GM12892 (cell line): ENCODE data around the gene EMID1.

ENCODE experiments used
- DNase-seq: peaks from one replicate; pipeline ENCODE4 v3.0.0; 2011; ENCODE audit not compliant: insufficient read length
- FAIRE-seq: peaks from 2 replicates; lab custom pipeline; 2011; peaks lifted over from hg19 to GRCh38; lab: Jason Lieb, UNC
- POLR2A ChIP-seq: IDR thresholded peaks from 2 replicates; pipeline ENCODE4 v1.6.1; 2011; ENCODE audit warnings: low read depth, low read length, control low read depth
- POLR2AphosphoS5 ChIP-seq: IDR thresholded peaks from 2 replicates; pipeline ENCODE4 v1.6.1; 2011; ENCODE audit warnings: low read depth, low read length, control low read depth
- TAF1 ChIP-seq: IDR thresholded peaks from 2 replicates; pipeline ENCODE4 v1.6.1; 2011; ENCODE audit warnings: low read depth, mild to moderate bottlenecking, control low read depth, low read length, borderline replicate concordance

EMID1 gene

DNA sequence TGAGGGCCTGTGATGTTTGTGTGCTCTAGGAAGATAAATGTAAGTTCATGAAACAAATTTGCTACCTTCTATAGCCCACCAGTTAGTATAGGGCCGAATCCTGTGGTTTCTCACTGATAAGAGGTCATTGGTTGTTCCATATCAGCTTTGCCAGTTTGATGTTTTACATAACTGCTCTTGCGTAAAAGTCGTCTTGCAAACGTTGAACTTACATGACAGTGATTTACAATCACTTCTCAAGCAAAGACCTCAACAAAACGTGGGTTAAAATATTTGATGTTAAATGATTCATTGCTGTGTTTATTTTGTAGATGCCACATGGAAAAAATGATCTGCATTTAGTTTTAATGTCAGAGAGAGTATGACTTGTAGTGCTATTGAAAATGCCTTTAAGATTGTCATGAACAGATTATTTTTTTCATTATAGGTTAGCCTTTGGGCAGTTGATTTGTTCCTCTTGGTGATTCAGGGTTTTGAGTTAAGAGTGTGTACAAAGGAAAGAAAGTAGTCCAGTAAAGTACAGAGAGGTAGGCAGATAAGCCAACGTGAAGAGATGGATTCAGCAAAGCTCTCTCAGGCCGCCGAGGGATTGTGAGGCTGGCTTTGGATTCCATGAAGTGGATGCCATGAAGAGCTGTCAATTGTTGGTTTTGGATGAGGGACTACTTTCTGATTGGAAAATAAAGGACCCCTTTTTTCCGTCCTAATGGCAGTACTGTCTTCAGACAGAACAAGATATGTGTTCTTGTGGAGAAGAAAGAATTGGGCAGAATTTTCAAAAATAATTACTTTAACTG is 65.0 kb downstream of the EMID1 start:
- DNase-seq (no peak), FAIRE-seq (peak; percentile 48)
- TF ChIP-seq POLR2AphosphoS5 (peak; percentile 38; the same call in 1 of the 2 replicates), POLR2A (no peak)

DNA sequence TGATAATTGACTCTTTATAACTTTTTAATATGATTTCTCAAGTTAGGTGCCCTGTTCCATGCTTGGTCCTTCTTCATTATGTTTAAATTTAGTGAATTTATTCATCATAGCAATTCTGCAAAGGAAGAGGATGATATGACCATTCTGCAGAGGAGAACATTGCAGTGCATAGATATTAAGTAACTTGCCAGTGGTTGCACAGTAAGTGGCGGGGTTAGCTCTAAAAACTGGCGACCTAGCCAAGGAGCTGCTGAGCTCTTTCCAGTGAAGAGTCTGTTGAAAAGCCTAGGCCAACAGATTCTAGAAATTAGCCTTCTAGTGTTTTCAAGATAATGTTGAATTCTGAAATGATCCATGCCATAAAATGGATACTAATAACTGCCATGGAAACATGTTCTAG is 66.9 kb downstream of the EMID1 start:
- FAIRE-seq (no peak), DNase-seq (no peak)
- no peak for TF ChIP-seq TAF1
- TF ChIP-seq POLR2A = no peak
- TF ChIP-seq POLR2AphosphoS5 = no peak

DNA sequence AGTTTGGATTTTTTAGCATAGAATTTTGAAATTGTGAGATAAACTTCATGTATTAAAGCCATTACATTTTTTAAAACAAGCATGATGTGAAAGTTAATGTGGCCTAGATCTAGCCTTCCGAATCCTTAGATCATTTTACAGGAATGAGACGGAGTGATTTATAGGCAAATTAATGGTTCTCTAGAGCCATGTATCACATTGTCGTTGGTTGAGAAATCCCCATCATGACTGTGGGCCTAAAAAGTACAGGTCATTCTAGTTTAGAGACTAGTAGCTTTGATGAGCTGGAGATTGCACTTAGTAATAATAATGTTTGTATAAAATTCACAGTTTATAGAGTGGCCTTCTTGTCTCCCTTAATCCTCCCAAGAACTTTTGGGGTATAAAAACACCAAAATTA is 69.5 kb downstream of the EMID1 start:
- TF ChIP-seq POLR2AphosphoS5 (no peak), TAF1 (no peak), POLR2A (no peak)
- FAIRE-seq (no peak), DNase-seq (no peak)

DNA sequence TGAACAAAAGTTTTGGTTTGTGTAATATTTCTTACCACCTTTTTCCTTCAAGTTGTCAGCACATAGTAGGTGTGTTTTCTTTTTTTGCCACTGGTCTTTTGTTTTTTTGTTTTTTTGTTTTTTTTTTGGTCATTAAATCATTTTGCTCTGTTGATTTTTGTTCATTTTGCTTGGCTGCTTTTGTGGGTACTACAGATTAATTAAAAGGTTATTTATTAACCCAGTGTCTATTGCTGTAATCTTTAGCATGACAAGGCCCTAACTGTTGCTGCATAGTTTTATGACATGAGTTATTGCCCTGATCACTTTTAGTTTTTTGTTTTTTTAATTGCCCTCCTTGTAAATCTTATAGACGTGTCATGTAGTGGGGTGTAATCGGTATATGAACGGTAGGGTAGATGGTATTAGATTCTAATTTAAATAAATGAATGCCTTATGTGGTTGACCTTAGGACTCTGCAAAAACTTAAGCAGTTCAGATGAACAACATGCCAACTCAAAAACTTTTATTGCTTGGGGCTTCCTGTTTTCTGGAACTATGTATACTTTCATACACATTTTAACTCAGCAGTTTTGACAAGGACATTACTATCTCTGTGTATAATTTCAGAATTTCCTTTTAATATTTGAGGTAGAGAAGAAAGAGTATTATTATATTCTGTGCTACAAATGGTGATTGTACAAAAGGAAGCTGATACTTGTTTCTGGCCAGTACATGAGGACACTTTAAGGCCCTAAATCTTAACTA is 70.3 kb downstream of the EMID1 start:
- no peak for FAIRE-seq
- TF ChIP-seq TAF1 (no peak), POLR2A (no peak), POLR2AphosphoS5 (no peak)
- DNase-seq = no peak

DNA sequence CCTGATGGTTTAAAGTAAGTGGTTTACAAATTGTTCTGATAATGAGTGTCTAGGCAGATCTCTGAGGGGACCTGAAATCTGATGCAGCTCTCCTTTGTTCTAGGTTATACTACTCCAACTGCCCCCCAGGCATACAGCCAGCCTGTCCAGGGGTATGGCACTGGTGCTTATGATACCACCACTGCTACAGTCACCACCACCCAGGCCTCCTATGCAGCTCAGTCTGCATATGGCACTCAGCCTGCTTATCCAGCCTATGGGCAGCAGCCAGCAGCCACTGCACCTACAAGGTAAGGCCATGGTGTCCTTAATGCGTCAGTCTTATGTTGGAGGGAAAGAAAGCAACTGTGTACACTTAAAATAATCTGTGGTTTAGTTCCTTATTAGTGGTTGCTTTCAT is 72.2 kb downstream of the EMID1 start:
- DNase-seq (no peak), FAIRE-seq (no peak)
- TF ChIP-seq POLR2AphosphoS5 (no peak), POLR2A (no peak), TAF1 (no peak)

DNA sequence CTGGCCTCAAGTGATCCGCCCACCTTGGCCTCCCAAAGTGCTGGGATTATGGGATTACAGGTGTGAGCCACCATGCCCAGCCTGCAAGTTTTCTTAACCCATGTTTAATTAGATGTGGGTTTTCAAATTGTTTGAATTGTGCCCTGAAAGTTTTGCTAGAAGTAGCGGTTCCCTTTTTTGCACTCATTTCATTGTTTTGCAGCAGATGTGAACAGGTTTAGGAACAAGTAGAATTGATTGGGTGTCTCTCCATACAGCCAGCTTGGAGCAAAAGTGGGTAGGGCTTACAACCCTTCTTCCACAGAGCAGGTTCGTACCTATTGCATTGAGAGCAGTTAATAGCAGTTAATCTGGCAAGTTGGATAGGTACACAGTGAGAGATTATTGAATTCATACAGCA is 78.5 kb downstream of the EMID1 start:
- TF ChIP-seq TAF1 (no peak), POLR2AphosphoS5 (0 out of 2 replicates have a peak, but pooled peaks have one; percentile 44), POLR2A (no peak)
- no peak for DNase-seq
- no peak for FAIRE-seq

DNA sequence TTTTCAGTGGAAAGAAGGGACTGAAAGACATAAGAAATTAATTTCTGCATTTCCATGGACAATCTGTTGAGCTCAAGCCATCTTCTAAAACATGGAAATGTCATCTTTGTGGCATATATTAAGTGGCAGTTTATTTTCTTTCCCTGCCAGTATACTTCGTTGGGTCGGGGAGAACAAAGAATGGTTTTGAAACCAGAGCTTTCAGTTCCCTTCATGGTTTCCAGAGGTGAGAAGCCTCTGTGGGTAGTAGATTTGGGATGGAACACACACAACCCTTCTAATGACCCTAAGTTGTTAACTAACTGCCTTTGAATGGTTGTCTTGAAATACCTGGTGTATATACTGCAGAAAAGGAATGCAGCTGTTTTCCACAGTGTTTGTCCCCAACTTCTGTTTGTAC is 83.1 kb downstream of the EMID1 start:
- FAIRE-seq (no peak), DNase-seq (no peak)
- TF ChIP-seq POLR2A (no peak), TAF1 (no peak), POLR2AphosphoS5 (no peak)

DNA sequence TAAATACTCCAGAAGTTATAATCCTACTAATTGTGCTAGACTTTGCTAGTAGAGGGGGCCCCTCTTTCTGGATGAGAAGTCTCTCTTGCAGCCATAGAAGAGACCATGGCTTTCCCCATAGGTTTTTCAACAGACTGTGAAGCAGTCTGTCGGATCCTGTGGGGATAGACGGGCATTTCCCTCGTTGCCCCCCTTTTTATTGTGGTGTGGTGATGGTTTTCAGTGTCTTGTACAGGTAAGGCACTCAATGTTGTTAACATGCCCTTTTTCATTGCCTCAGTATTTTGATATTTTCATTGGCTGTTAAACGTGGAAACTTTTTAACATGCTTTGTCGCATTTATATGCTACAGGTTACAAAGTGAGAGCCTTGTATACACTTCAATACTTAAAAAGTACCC is 84.4 kb downstream of the EMID1 start:
- FAIRE-seq (no peak), DNase-seq (no peak)
- no peak for TF ChIP-seq TAF1
- TF ChIP-seq POLR2A = 0 out of 2 replicates have a peak, but pooled peaks have one; percentile 23

DNA sequence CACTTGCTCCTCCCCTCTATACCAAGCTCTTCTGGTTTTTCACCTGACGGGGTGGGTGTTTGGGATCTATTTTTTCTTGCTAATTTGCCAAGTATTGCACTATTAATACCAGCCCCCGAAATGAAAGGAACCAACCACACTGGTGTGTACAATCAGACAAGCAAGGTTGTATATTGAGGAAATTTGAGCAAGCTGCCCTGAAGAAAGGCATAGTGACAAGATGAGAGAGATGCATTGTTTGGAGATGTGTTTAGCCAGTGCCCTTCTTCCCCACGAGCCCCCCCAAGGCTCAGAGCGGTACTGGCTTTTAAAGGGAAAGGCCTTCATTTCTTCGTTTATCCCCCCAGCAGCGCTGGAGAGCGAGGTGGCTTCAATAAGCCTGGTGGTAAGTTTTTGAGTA is 85.5 kb downstream of the EMID1 start:
- no peak for TF ChIP-seq TAF1
- no peak for TF ChIP-seq POLR2AphosphoS5
- no peak for TF ChIP-seq POLR2A
- FAIRE-seq = no peak
- no peak for DNase-seq

DNA sequence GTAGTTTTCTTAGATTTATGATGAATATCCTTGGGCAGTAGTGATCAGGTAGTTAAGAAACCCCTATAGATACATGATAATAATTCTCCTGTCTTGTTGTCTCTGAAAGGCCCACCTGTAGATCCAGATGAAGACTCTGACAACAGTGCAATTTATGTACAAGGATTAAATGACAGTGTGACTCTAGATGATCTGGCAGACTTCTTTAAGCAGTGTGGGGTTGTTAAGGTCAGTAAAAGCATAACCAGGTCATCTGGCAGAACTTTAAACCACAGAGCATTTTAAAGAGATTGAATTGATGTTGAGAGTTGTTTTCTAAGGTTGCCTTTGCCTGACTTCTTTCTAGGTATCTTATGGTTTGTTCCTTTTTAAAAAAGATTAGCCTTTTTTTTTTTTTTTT is 86.7 kb downstream of the EMID1 start:
- TF ChIP-seq POLR2A = no peak
- no peak for TF ChIP-seq TAF1
- FAIRE-seq (no peak), DNase-seq (no peak)

DNA sequence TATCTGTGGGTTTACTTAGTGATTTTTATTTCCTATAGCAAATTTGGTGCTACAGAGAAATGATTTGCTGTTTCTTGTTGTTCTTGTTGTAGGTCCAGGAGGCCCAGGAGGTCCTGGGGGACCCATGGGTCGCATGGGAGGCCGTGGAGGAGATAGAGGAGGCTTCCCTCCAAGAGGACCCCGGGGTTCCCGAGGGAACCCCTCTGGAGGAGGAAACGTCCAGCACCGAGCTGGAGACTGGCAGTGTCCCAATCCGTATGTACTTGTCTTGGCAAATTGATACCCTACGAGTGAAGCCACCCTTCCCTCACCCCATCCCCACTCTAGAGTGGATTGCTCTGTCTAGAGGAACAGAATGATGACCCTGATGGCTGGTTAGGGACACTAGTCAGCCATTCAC is 92.9 kb downstream of the EMID1 start:
- TF ChIP-seq TAF1 (no peak), POLR2A (no peak), POLR2AphosphoS5 (no peak)
- FAIRE-seq = no peak
- DNase-seq = no peak

DNA sequence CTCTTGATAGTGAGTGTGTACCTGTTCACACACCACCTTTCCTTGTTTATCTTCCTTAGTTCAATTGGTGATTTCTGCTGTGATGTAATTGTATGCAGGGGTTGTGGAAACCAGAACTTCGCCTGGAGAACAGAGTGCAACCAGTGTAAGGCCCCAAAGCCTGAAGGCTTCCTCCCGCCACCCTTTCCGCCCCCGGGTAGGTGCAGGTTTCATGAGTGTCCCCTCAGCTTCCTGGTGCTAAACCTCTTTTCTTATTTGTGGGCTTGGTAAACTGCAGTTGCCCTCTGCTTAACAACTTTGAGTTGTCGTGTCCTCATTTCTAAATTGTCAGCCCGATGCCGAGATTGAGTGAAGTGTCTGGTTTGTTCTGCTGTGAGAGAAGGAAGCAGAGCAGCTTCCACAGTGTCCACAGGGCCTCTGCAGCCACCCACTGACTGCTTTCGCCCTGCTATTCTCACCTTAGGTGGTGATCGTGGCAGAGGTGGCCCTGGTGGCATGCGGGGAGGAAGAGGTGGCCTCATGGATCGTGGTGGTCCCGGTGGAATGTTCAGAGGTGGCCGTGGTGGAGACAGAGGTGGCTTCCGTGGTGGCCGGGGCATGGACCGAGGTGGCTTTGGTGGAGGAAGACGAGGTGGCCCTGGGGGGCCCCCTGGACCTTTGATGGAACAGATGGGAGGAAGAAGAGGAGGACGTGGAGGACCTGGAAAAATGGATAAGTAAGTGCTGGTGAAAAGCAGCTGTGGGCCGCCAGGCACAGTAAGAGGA is 93.6 kb downstream of the EMID1 start:
- FAIRE-seq = no peak
- TF ChIP-seq POLR2A (peak; percentile 48), TAF1 (no peak)
- no peak for DNase-seq
